ENCODE measurements around the gene MPPED1. TPM values are rescaled to one million over a fixed set of nuclear protein-coding genes. Genes with fewer than 3 reads are reported as not detected.

Gene MPPED1
- polyA plus RNA-seq, 1 of the 3 experiments (the other 2 are of a cell fraction), result 0.03 TPM

- Histone ChIP-seq H3K4me1 (ENCODE audit: control insufficient read depth in 1 of 2, insufficient read depth in 2 of 2, low read depth in 1 of 2, low read length in 1 of 2) (no peaks in the 10 kb centered on the region), H3K27ac (ENCODE audit: low read depth in 2 of 2, low read length in 1 of 2) (no peak overlapping the region), H3K79me2 (ENCODE audit: insufficient read depth) (no peaks in the 10 kb centered on the region), H3K4me2 (no peak overlapping the region), H3K9ac (no peak overlapping the region), H3K36me3 (replicated peaks in 1 of 2; ENCODE audit: control insufficient read depth in 1 of 2, insufficient read depth in 2 of 2, low read length in 1 of 2) (no peaks in the 10 kb centered on the region), H3F3A (replicated peaks; ENCODE audit: insufficient read depth) (no peaks in the 10 kb centered on the region), H3K9me3 (no peaks in the 10 kb centered on the region), H3K4me3 (ENCODE audit: low read depth in 2 of 2, low read length in 1 of 2) (no peak overlapping the region), H3K27me3 (ENCODE audit: insufficient read depth) (no peaks in the 10 kb centered on the region), H4K20me1 (ENCODE audit: insufficient read depth) (no peaks in the 10 kb centered on the region), H3K9me2 (no peaks in the 10 kb centered on the region), H2AFZ (ENCODE audit: low read depth) (no peak overlapping the region)
- ChIA-PET CTCF (interaction anchor here (0.8 kb wide), 1 partner anchor 10 kb away, joined by 3 read pairs; no protein-coding TSS in a partner anchor), POLR2A (no interaction called here)
- no peak for TF ChIP-seq USF2 (IDR thresholded peaks at IDR 0.05; ENCODE audit: borderline replicate concordance, low read depth, low read length)
- TF ChIP-seq, protein P1, sequence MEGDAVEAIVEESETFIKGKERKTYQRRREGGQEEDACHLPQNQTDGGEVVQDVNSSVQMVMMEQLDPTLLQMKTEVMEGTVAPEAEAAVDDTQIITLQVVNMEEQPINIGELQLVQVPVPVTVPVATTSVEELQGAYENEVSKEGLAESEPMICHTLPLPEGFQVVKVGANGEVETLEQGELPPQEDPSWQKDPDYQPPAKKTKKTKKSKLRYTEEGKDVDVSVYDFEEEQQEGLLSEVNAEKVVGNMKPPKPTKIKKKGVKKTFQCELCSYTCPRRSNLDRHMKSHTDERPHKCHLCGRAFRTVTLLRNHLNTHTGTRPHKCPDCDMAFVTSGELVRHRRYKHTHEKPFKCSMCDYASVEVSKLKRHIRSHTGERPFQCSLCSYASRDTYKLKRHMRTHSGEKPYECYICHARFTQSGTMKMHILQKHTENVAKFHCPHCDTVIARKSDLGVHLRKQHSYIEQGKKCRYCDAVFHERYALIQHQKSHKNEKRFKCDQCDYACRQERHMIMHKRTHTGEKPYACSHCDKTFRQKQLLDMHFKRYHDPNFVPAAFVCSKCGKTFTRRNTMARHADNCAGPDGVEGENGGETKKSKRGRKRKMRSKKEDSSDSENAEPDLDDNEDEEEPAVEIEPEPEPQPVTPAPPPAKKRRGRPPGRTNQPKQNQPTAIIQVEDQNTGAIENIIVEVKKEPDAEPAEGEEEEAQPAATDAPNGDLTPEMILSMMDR (IDR thresholded peaks at IDR 0.05), result no peak
- no peak for TF ChIP-seq FOSL2 (IDR thresholded peaks at IDR 0.05; ENCODE audit: borderline replicate concordance, low read depth)
- no peak for TF ChIP-seq POLR2AphosphoS5 (IDR thresholded peaks at IDR 0.05; ENCODE audit: low read depth, low read length)
- TF ChIP-seq, protein P2, sequence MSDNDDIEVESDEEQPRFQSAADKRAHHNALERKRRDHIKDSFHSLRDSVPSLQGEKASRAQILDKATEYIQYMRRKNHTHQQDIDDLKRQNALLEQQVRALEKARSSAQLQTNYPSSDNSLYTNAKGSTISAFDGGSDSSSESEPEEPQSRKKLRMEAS (IDR thresholded peaks at IDR 0.05; ENCODE audit: low read depth), result no peak
- no peak for TF ChIP-seq RCOR1 (IDR thresholded peaks at IDR 0.05; ENCODE audit: low read length)
- TF ChIP-seq REST (IDR thresholded peaks at IDR 0.05; ENCODE audit: low read depth, low read length), result no peak
- no peak for TF ChIP-seq TAF1 (IDR thresholded peaks at IDR 0.05; ENCODE audit: borderline replicate concordance, low read depth, low read length)
- TF ChIP-seq MXI1 (IDR thresholded peaks at IDR 0.05; ENCODE audit: low read depth, low read length), result no peak
- TF ChIP-seq TCF12 (IDR thresholded peaks at IDR 0.05), result no peak
- no peak for TF ChIP-seq NRF1 (IDR thresholded peaks at IDR 0.05; ENCODE audit: low read depth, low read length)
- TF ChIP-seq RAD21 (IDR thresholded peaks at IDR 0.05; ENCODE audit: low read length), result no peak
- TF ChIP-seq TEAD4 (IDR thresholded peaks at IDR 0.05; ENCODE audit: borderline replicate concordance, insufficient read depth), result no peak
- no peak for TF ChIP-seq ELF1 (IDR thresholded peaks at IDR 0.05)
- TF ChIP-seq GABPA (IDR thresholded peaks at IDR 0.05; ENCODE audit: low read depth), result no peak
- no peak for TF ChIP-seq CHD2 (IDR thresholded peaks at IDR 0.05; ENCODE audit: low read length, partially characterized antibody)
- TF ChIP-seq MEF2A (IDR thresholded peaks at IDR 0.05; ENCODE audit: borderline replicate concordance, low read depth), result no peak
- 48% methylated on average over 5 of the region's 36 CpGs for WGBS (ENCODE audit: low lambda C conversion rate)
- no peak for DNase-seq
These were observed 9.3 kb downstream of the MPPED1 start for GRCh38 chr22:43421046-43421665.
